ENCODE data around the gene SH3PXD2B.

Gene SH3PXD2B

GRCh38 chr5:172370648-172371545 is 83.4 kb downstream of the SH3PXD2B start:
- no peak for TF ChIP-seq SIN3A (IDR thresholded peaks at IDR 0.05; ENCODE audit: borderline replicate concordance, insufficient read depth, low read length)
- no peak for TF ChIP-seq POLR2AphosphoS5 (IDR thresholded peaks at IDR 0.05; ENCODE audit: low read depth, low read length)
- no peak for TF ChIP-seq FOXP2 (optimal IDR thresholded peaks at IDR 0.05; ENCODE audit: borderline replicate concordance, extremely low read depth, extremely low read length, insufficient read depth)
- TF ChIP-seq, protein P1, sequence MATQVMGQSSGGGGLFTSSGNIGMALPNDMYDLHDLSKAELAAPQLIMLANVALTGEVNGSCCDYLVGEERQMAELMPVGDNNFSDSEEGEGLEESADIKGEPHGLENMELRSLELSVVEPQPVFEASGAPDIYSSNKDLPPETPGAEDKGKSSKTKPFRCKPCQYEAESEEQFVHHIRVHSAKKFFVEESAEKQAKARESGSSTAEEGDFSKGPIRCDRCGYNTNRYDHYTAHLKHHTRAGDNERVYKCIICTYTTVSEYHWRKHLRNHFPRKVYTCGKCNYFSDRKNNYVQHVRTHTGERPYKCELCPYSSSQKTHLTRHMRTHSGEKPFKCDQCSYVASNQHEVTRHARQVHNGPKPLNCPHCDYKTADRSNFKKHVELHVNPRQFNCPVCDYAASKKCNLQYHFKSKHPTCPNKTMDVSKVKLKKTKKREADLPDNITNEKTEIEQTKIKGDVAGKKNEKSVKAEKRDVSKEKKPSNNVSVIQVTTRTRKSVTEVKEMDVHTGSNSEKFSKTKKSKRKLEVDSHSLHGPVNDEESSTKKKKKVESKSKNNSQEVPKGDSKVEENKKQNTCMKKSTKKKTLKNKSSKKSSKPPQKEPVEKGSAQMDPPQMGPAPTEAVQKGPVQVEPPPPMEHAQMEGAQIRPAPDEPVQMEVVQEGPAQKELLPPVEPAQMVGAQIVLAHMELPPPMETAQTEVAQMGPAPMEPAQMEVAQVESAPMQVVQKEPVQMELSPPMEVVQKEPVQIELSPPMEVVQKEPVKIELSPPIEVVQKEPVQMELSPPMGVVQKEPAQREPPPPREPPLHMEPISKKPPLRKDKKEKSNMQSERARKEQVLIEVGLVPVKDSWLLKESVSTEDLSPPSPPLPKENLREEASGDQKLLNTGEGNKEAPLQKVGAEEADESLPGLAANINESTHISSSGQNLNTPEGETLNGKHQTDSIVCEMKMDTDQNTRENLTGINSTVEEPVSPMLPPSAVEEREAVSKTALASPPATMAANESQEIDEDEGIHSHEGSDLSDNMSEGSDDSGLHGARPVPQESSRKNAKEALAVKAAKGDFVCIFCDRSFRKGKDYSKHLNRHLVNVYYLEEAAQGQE (IDR thresholded peaks at IDR 0.05; ENCODE audit: insufficient read depth in 1 of 2, low read depth in 2 of 2, low read length in 2 of 2) = no peak
- no peak for TF ChIP-seq TAF1 (IDR thresholded peaks at IDR 0.05; ENCODE audit: borderline replicate concordance, insufficient read depth, low read length)

- TF ChIP-seq POLR2AphosphoS5 (IDR thresholded peaks at IDR 0.05; ENCODE audit: low read depth, low read length) (no peak), TAF1 (IDR thresholded peaks at IDR 0.05; ENCODE audit: borderline replicate concordance, insufficient read depth, low read length) (no peak), FOXP2 (optimal IDR thresholded peaks at IDR 0.05; ENCODE audit: borderline replicate concordance, extremely low read depth, extremely low read length, insufficient read depth) (no peak), SIN3A (IDR thresholded peaks at IDR 0.05; ENCODE audit: borderline replicate concordance, insufficient read depth, low read length) (no peak)
- TF ChIP-seq, protein P1 (IDR thresholded peaks at IDR 0.05; ENCODE audit: insufficient read depth in 1 of 2, low read depth in 2 of 2, low read length in 2 of 2) = no peak
Measured at GRCh38 chr5:172370237-172370640, 84.1 kb downstream of the SH3PXD2B start.

GRCh38 chr5:172365948-172366608 is 88.2 kb downstream of the SH3PXD2B start:
- TF ChIP-seq FOXP2 (optimal IDR thresholded peaks at IDR 0.05; ENCODE audit: borderline replicate concordance, extremely low read depth, extremely low read length, insufficient read depth) (no peak), TAF1 (IDR thresholded peaks at IDR 0.05; ENCODE audit: borderline replicate concordance, insufficient read depth, low read length) (no peak), POLR2AphosphoS5 (IDR thresholded peaks at IDR 0.05; ENCODE audit: low read depth, low read length) (no peak), SIN3A (IDR thresholded peaks at IDR 0.05; ENCODE audit: borderline replicate concordance, insufficient read depth, low read length) (no peak)
- TF ChIP-seq, protein P1 (IDR thresholded peaks at IDR 0.05; ENCODE audit: insufficient read depth in 1 of 2, low read depth in 2 of 2, low read length in 2 of 2) = no peak

DNA sequence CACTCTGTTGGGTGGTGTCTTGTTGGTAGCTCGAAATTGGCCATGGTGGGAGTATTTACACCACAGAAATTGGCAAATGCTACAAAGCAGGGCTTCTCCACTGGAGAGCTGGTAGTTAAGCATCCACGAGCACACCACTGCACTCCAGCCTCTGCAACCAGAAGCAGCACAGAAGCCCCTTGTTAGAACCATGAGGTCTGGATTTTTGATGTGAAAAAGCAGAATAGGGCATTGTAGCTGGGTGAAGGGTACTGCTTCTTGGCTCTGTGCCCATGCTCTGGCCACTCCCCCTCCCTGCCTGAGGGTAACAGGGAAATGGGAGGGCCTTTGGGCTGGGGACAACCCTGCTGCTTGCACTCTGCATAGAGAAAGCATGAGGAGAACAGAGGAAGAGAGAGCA is 89.6 kb downstream of the SH3PXD2B start:
- no peak for TF ChIP-seq SIN3A (IDR thresholded peaks at IDR 0.05; ENCODE audit: borderline replicate concordance, insufficient read depth, low read length)
- no peak for TF ChIP-seq TAF1 (IDR thresholded peaks at IDR 0.05; ENCODE audit: borderline replicate concordance, insufficient read depth, low read length)
- TF ChIP-seq, protein P1 (IDR thresholded peaks at IDR 0.05; ENCODE audit: insufficient read depth in 1 of 2, low read depth in 2 of 2, low read length in 2 of 2) = no peak
- no peak for TF ChIP-seq FOXP2 (optimal IDR thresholded peaks at IDR 0.05; ENCODE audit: borderline replicate concordance, extremely low read depth, extremely low read length, insufficient read depth)
- no peak for TF ChIP-seq POLR2AphosphoS5 (IDR thresholded peaks at IDR 0.05; ENCODE audit: low read depth, low read length)

All from PFSK-1 (cell line).